Stimulated activated CD4-positive, alpha-beta T cell treated with anti-CD3 and anti-CD28 coated beads, Interleukin-12 subunit alpha, Interleukin-12 subunit beta, amount 100 ng/mL, for 4 hours (primary cell): ENCODE results near the gene FABP6.
"Not testable (repeated sequence)": the region's sequence is repeated elsewhere in the genome, so short reads cannot be mapped to it uniquely, and the experiment has no call there.

Experiments used
- DNase-seq: peaks from one replicate; pipeline ENCODE4 v3.0.0-alpha.2; 2020

FABP6 gene

DNA sequence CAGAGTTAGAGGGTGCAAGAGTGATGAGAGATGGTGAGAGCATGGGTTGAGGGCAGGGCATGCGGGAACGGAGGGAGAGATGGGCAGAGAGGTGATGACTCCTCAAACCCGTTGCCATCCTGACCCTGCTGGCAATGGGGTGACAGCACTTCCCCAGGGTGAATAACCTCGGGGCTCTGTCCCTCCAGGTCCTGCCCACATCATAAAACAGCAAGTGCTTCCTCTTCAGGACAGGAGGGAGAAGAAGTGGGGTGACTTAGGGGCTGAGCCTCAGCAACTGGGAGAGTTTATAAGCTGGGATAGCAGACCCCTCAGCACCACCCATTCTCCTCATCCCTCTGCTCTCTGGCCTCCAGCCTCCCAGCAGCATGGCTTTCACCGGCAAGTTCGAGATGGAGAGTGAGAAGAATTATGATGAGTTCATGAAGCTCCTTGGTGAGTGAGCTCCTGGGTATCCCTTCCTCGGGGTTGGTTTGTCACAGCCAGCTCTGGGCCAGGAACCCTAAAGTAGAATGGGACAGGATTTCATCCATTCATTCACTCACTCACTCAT lies at the start of gene FABP6:
FABP6 (plus strand) TSS at position 317 of the 553 bp plus-strand sequence; CDS start at position 369, 52 bp downstream.
- DNase-seq: no peak

- DNase-seq: no peak
These were observed 48.4 kb upstream of the FABP6 start for GRCh38 chr5:160180931-160181330.

DNA sequence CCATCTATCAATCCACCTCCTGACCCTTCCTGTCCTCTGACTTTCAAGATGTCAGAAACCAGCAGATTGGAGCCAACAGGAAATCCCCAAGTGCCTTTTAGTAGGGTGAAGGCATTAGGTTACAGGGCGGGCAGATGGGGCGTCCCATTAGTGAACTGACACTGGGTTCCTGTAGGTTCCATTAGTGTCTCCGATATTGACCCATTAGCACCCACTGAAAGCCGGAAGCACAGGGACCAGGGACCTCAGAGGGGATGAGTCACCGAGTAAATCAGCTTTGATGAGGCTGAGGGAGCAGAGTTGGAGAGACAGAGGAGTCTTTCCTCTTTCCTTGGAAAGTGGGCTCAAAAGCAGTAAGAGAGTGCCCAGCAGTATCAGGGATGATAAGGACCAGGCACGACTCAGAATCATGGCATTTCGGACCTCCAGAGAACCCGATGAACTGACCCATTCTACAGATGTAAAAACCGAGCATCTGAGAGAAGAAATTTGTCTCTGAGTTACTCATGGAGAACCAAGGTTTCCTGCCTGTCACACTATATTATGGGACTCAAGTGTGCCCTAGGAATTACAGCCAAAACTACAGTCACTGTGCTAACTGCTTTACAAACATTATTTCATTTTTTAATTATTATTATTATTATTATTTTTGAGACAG lies 47.2 kb upstream of the FABP6 start:
- DNase-seq: no peak

DNA sequence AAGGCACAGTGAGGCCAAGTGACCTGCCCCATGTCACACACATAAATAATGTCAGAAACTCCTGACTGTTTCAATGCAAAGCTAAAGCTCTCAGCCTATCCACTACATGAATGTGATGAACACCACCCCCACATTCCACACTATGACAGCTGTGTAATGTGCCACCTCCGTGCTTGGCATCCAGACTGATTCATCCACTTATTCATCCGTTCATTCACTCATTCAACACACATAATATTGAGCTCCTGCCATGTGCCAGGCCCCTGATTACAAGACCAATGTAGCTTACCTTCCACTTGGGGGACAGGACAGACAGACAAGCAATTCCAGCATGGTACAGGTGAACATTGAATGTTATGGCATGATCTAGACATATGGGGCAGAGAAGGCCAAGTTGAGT lies 46.2 kb upstream of the FABP6 start:
- DNase-seq: no peak

GRCh38 chr5:160185626-160186360 lies 43.5 kb upstream of the FABP6 start:
- no peak for DNase-seq

- no peak for DNase-seq
These were observed 42.8 kb upstream of the FABP6 start for GRCh38 chr5:160186480-160186879.

GRCh38 chr5:160187091-160187490 lies 42.2 kb upstream of the FABP6 start:
- DNase-seq: no peak

GRCh38 chr5:160188141-160189015 lies 40.9 kb upstream of the FABP6 start:
- no peak for DNase-seq

- no peak for DNase-seq
These were observed 36.9 kb upstream of the FABP6 start for GRCh38 chr5:160192424-160192823.

DNA sequence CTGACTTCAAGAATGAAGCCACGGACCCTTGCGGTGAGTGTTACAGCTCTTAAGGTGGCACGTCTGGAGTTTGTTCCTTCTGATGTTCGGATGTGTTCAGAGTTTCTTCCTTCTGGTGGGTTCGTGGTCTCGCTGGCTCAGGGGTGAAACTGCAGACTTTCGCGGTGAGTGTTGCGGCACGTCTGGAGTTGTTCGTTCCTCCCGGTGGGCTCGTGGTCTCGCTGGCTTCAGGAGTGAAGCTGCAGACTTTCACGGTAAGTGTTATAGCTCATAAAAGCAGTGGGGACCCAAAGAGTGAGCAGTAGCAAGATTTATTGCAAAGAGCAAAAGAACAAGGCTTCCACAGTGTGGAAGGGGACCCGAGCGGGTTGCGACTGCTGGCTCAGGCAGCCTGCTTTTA lies 36.2 kb upstream of the FABP6 start:
- DNase-seq: not testable (repeated sequence)

DNA sequence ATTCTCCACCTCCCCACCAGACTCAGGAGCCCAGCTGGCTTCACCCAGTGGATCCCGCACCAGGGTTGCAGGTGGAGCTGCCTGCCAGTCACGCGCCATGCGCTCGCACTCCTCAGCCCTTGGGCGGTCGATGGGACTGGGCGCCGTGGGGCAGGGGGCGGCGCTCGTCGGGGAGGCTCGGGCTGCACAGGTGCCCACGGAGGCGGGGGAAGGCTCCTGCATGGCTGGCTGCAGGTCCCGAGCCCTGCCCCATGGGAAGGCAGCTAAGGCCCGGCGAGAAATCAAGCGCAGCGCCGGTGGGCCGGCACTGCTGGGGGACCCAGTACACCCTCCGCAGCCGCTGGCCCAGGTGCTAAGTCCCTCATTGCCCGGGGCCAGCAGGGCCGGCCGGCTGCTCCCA lies 35.5 kb upstream of the FABP6 start:
- not testable (repeated sequence) for DNase-seq

DNA sequence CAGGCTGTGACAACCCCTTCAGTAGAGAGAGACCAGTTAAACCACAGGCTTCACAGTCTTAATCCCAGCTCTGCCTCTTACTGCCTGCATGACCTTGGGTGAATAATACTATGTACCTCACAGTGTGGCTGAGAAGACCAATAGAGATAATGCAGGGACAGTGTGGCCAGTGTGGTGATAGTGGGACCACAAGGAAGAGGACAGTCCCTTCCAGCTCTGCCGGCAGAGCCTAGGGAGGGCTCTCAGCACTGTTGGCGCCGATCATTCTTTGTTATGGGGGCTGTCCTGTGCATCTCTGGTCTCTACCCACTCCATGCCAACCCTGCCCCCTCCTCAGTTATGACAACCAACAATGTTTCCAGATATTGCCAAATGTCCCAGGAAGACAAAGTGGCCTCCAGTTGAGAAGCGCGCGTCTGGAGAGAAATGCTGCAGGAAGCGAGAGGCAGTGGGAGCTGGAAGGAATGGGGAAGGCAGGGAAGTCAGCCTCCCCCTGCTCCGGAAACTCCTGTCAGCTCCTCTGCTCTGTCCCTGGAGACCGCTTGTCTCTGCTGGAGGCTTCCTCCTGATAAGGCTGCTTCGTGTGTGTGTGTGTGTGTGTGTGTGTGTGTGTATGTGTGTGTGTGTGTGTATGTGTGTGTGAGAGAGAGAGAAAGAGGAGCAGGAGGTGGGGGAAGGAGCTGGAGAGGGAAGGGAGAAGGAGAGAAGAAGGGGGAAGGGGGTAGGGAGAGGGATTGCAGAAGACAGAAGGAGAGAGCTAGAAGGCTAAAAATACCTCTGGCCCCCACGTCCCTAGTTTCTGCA lies 31.8 kb upstream of the FABP6 start:
- DNase-seq: no peak

GRCh38 chr5:160198146-160198545 lies 31.2 kb upstream of the FABP6 start:
- DNase-seq: no peak

DNA sequence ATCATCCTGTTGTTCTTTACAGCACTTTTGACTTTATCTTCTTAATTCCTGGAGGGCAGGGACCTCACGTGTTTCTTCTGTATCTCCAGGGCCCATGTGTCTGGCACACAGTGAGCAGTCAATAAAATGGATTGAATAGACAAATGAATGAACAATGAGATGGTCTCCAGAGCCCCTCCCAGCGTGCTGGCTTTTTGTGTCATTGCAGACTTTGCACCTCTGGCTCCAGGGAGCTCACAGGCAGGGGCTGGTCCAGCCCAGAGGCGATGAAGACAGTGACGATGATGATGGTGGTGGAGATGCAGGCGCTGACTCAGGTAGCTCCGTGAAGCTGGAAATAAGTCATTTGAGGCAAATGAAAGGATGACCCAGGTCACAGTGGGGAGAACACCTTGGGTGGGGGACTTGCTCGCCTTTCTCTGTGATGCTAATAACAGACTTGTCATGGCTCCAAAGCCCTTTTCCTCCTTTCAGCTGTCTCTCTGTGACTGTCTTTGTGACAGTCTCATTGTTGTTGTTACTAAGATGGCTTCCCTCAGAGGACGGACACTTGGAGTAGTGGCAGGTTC lies 30.4 kb upstream of the FABP6 start:
- DNase-seq: no peak

- peak; percentile 77 for DNase-seq
These were observed 29.8 kb upstream of the FABP6 start for GRCh38 chr5:160199410-160199911.

DNA sequence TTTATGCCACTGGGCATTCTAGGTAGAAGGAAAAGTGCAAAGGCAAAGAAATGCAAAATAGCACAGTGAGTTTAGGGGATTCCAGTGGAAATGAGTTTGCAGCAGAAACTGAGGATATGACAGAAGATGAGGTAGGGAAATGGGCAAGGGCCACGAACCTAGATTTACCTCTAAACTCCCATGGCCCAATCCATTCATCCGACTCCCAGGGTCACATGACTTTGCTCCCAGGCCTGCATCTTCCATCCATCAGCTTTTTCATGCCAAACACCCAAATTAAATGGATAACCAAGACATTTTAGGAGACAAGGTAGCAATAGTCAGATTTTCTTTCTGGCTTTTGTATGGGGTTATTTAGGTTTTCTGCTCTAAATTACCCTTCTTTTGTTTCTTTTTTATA lies 22.2 kb upstream of the FABP6 start:
- no peak for DNase-seq

DNA sequence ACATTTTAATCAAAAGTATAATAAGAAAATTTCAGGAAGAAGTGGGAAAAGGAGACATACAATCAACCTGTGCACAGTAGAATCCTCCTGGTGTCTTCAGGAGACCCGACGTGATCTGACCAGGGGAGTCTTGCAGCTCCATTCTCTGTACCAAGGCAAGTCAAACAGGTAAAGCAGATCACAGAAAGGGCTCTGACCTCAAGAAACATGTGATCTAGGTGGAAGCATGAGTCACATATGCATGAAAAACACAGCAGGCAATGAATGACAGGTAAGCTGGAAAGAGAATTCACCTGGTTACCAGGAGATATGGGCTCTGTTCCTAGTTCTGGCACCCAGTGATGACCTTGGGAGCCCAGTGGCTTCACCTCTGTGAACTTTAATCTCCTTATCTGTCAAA lies 19.4 kb upstream of the FABP6 start:
- no peak for DNase-seq

DNA sequence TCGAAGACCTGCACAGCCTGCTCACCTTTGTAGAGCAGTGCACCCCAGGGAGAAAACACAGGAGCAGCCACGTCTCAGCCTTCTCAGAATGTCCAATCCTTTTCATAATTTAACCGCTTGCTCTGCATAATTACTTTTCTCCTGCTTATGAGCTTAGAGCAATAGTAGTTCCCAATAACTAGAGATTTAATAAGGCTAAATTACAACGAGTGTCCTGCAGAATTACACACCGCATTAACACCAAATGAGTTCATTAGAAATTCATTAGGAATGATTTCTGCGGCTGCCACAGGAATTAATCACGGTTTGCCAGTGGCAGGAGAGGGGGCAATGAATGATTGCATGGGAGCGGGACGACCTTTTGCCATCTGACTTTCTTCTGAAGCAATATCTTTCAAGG lies 18.7 kb upstream of the FABP6 start:
- no peak for DNase-seq

DNA sequence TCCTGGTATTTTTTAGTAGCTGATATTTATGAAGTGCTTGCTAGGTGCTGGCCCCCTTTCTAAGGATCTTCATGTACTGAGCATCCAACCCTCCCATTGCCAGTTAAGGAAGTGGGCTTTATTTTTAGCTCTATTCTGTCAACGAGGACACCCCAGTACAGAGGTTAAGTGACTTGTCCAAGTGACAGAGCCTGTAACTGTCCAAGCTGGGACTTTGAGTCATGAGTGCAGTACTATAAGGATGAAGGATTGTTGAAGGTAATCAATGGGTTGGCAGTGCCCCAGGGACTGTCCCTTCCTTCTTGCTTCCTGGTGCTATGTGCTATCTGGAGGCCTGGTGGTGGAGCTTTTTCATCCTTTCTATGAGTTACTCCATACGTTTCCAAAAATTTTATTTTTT lies 18.0 kb upstream of the FABP6 start:
- no peak for DNase-seq

GRCh38 chr5:160213537-160213936 lies 15.8 kb upstream of the FABP6 start:
- no peak for DNase-seq

DNA sequence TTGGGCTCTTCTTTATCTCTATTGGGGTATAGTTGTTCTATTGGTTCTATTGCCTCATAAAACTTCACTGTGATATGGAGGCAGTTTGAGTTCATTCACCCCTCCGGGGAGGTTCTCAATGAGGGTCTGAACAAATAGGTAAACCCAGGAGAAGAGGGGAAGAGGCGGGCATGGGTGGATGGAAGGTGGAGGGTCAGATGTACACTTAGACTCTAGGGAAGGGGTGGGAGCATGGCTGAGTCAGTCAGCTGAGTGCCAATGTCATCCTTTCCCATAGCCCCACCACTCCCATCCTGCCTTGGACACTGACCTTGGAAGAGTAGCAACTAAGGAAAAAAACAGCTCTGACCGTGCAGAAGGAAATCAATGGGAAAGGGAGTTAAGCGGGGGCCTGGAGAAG lies 9.9 kb upstream of the FABP6 start:
- no peak for DNase-seq

GRCh38 chr5:160221082-160221481 lies 8.2 kb upstream of the FABP6 start:
- no peak for DNase-seq
